ENCODE data around the gene WDCP.

DNA sequence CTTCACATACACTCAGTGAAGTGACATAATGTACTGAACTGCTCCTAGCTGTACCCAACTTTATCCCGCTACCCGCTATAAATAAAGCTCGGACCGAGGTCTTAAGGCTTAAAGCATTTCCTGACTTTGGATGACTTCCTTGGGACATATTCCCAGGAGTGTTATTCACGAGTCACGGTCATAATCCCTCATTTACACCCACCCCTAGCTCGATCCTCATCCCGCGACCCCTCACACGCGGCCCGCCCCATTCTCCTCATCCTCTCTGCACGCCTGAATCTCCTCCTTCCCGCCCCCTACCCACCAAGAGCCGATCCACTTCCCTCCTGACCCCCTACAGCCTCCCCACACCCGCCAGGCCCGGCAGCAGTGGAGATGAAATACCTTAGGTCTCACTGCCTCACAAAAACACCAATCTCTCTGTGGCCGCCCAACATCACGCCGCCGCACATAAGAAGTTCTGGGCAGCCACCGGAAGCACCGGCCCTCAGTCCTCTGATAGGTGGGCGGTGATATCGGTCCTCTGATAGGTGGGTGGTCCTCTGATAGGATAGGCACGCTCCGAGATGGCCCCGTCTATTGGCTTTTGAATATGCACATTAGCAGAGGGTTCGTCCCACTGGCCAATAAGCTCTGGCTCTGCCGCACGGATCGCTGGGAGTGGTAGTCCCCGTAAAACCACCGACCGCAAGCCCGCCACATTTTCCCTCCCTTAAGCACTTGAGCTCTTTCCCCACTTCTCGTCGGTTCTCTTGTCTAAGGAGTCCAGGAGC lies at the start of gene WDCP:
- TF ChIP-seq, protein P1, sequence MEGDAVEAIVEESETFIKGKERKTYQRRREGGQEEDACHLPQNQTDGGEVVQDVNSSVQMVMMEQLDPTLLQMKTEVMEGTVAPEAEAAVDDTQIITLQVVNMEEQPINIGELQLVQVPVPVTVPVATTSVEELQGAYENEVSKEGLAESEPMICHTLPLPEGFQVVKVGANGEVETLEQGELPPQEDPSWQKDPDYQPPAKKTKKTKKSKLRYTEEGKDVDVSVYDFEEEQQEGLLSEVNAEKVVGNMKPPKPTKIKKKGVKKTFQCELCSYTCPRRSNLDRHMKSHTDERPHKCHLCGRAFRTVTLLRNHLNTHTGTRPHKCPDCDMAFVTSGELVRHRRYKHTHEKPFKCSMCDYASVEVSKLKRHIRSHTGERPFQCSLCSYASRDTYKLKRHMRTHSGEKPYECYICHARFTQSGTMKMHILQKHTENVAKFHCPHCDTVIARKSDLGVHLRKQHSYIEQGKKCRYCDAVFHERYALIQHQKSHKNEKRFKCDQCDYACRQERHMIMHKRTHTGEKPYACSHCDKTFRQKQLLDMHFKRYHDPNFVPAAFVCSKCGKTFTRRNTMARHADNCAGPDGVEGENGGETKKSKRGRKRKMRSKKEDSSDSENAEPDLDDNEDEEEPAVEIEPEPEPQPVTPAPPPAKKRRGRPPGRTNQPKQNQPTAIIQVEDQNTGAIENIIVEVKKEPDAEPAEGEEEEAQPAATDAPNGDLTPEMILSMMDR (conservative IDR thresholded peaks at IDR 0.05 in 1 of 2, IDR thresholded peaks at IDR 0.05 in 1 of 2; ENCODE audit: extremely low read depth in 1 of 2, insufficient read depth in 1 of 2, low read depth in 1 of 2, low read length in 2 of 2) = no peak
- no peak for TF ChIP-seq EZH2 (IDR thresholded peaks at IDR 0.05; ENCODE audit: borderline replicate concordance, low read length)

Data from mammary epithelial cell (primary cell).